Liver (tissue), 3 donors: ENCODE results near the gene SRGAP3.

Source experiments
- CTCF ChIP-seq: fragments of 150-350 bp; IDR thresholded peaks from 2 replicates; pipeline ENCODE4 v1.5.1; 2017; ENCODE audit warnings: improper control_type of control experiment, low read depth, low read length; ENCODE audit not compliant: missing input control
- EGR1 ChIP-seq, 2 donors: IDR thresholded peaks; 2 replicates each; pipeline ENCODE4 v1.6.1; 2016 to 2018; ENCODE audit warnings: antibody characterized with exemption in 2 of 2, low read depth in 2 of 2
- RAD21 ChIP-seq, 2 donors: IDR thresholded peaks; 2 replicates each; pipeline ENCODE4 v1.6.1; 2016; ENCODE audit warnings: antibody characterized with exemption in 2 of 2, mild to moderate bottlenecking in 2 of 2
- REST ChIP-seq: IDR thresholded peaks from 2 replicates; pipeline ENCODE4 v1.6.1; 2016; ENCODE audit warnings: antibody characterized with exemption, mild to moderate bottlenecking
- SP1 ChIP-seq: IDR thresholded peaks from 2 replicates; pipeline ENCODE4 v1.6.1; 2018; ENCODE audit warnings: antibody characterized with exemption, mild to moderate bottlenecking
- TAF1 ChIP-seq: conservative IDR thresholded peaks from 2 replicates; pipeline ENCODE4 v1.6.1; 2016; ENCODE audit warnings: antibody characterized with exemption, mild to moderate bottlenecking
- YY1 ChIP-seq: IDR thresholded peaks from 2 replicates; pipeline ENCODE4 v1.6.1; 2016; ENCODE audit warnings: antibody characterized with exemption, mild to moderate bottlenecking
- ZBTB33 ChIP-seq: IDR thresholded peaks from 2 replicates; pipeline ENCODE4 v1.6.1; 2016; ENCODE audit warnings: antibody characterized with exemption
- TF ChIP-seq, protein P1 (sequence below): IDR thresholded peaks from 2 replicates; pipeline ENCODE4 v1.6.1; 2016; ENCODE audit warnings: antibody characterized with exemption
- donor health status: healthy.
- donor health status: healthy.

GRCh38 chr3:9250236-9250635, 790 bp upstream of the SRGAP3 start:
- TF ChIP-seq CTCF (no peak), YY1 (no peak), REST (no peak), TAF1 (no peak), RAD21 (IDR thresholded peaks at IDR 0.05) (no peak), ZBTB33 (no peak), EGR1 (IDR thresholded peaks at IDR 0.05; ENCODE audit: low read depth in 2 of 2) (no peak), SP1 (no peak)
- TF ChIP-seq, protein P1, sequence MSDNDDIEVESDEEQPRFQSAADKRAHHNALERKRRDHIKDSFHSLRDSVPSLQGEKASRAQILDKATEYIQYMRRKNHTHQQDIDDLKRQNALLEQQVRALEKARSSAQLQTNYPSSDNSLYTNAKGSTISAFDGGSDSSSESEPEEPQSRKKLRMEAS = no peak
